HG02840 (cell line): ENCODE measurements around the gene SHANK2.

Experiments
- ATAC-seq: cut with Tn5 transposase; IDR thresholded peaks from one replicate; pipeline ENCODE4 v1.9.1; 2021; ENCODE audit warnings: mild to moderate bottlenecking, moderate library complexity, moderate number of reproducible peaks; ENCODE audit not compliant: unreplicated experiment, low FRiP score

The SHANK2 gene

GRCh38 chr11:71204748-71205664, 47.4 kb downstream of the SHANK2 start:
- no peak for ATAC-seq

- no peak for ATAC-seq
Observed at GRCh38 chr11:71204294-71204693, 48.1 kb downstream of the SHANK2 start.

GRCh38 chr11:71203681-71204080, 48.7 kb downstream of the SHANK2 start:
- no peak for ATAC-seq

- ATAC-seq, result no peak
Observed at GRCh38 chr11:71202966-71203365, 49.4 kb downstream of the SHANK2 start.

- ATAC-seq, result no peak
Observed at GRCh38 chr11:71202598-71202944, 49.8 kb downstream of the SHANK2 start.
